ENCODE data around the gene RAPGEF6.

RAPGEF6 gene

GRCh38 chr5:131644822-131645221 is 9.8 kb upstream of the RAPGEF6 start:
- no peak for DNase-seq (ENCODE audit: low read depth)
- no peak overlapping the region for H3K4me3 ChIP-seq (ENCODE audit: low read depth, low read length)
- TF ChIP-seq, protein P1, sequence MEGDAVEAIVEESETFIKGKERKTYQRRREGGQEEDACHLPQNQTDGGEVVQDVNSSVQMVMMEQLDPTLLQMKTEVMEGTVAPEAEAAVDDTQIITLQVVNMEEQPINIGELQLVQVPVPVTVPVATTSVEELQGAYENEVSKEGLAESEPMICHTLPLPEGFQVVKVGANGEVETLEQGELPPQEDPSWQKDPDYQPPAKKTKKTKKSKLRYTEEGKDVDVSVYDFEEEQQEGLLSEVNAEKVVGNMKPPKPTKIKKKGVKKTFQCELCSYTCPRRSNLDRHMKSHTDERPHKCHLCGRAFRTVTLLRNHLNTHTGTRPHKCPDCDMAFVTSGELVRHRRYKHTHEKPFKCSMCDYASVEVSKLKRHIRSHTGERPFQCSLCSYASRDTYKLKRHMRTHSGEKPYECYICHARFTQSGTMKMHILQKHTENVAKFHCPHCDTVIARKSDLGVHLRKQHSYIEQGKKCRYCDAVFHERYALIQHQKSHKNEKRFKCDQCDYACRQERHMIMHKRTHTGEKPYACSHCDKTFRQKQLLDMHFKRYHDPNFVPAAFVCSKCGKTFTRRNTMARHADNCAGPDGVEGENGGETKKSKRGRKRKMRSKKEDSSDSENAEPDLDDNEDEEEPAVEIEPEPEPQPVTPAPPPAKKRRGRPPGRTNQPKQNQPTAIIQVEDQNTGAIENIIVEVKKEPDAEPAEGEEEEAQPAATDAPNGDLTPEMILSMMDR (IDR thresholded peaks at IDR 0.05; ENCODE audit: control insufficient read depth, extremely low read depth, insufficient read depth), result no peak

DNA sequence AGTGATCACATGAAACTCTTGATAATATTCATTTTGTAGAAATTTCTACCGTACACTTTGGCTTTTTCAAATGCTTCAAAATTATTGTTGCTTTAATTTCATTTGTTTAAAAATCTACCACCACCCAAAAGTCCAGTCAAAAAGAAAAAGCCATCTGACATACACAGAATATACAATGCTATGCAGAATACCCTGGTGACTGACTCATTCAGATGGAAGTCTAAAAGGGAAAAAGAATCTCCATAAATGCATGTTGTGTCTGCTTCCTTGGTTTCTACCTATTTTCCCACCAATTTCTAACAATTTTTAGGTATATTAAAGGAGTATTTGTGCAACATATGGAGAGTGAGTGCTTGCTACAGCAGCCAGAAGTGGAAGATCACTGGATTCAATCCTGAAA is 9.3 kb upstream of the RAPGEF6 start:
- no peak overlapping the region for H3K4me3 ChIP-seq (ENCODE audit: low read depth, low read length)
- DNase-seq (ENCODE audit: low read depth), result no peak
- TF ChIP-seq, protein P1 (IDR thresholded peaks at IDR 0.05; ENCODE audit: control insufficient read depth, extremely low read depth, insufficient read depth), result no peak

DNA sequence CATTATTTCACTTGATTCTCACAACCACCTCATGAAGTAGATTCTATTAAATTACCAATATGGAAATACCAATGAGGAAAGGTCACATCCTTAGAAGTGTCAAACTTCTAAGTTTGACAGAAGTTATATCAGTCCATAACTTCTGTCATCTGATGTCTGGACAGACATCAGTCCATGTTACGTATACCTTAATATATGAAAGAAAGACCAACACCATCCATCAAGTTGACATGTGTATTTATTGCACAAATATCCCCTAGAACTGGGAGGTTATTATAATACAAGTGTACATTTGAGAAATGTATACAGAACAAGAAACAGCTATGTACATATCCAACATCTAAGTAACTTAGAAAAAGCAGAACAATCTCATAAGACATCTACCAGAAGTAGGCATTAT is 6.5 kb upstream of the RAPGEF6 start:
- H3K4me3 ChIP-seq (ENCODE audit: low read depth, low read length), result no peak overlapping the region
- DNase-seq (ENCODE audit: low read depth), result no peak
- TF ChIP-seq, protein P1 (IDR thresholded peaks at IDR 0.05; ENCODE audit: control insufficient read depth, extremely low read depth, insufficient read depth), result no peak

DNA sequence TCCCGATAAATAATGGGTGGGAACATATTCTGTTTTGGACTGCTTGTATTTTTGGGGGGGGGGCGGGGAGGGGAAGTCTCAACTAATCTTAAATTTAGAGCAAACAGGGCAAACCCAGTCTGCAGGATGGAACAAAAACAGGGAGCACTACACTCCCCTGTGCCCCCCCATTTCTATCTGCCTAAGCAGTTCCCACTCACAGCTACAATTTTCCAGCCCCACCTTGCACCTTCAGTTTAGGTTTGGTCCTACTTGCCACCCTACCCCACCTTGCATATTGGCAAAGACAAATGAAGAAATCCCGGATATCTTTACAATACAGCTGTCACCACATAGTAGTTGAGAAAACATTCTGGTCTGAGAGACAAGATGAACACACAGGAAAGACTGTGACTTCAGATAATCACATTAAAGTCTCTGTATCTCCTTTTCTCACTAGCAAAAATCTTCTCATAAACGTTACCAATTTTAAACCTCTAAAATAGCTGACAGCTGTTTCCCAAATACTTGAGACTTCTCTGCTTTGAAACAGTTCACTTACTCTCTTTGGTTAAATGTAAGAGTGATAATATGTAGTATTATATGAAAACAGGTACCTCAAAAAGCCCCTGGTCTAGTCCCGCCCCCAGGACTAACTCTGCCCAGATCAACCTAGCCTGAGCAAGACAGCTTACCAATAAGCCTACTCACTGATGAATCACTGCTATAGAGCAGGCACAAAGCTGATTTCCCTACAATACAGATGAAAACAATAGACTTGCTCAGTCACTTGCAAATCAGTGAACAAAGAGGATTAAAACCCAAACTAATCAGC is 5.2 kb upstream of the RAPGEF6 start:
- no peak overlapping the region for H3K4me3 ChIP-seq (ENCODE audit: low read depth, low read length)
- TF ChIP-seq, protein P1 (IDR thresholded peaks at IDR 0.05; ENCODE audit: control insufficient read depth, extremely low read depth, insufficient read depth), result no peak
- DNase-seq (ENCODE audit: low read depth), result no peak

- TF ChIP-seq, protein P1 (IDR thresholded peaks at IDR 0.05; ENCODE audit: control insufficient read depth, extremely low read depth, insufficient read depth), result no peak
- no peak for DNase-seq (ENCODE audit: low read depth)
These were observed 4.1 kb upstream of the RAPGEF6 start for GRCh38 chr5:131639148-131639547.

DNA sequence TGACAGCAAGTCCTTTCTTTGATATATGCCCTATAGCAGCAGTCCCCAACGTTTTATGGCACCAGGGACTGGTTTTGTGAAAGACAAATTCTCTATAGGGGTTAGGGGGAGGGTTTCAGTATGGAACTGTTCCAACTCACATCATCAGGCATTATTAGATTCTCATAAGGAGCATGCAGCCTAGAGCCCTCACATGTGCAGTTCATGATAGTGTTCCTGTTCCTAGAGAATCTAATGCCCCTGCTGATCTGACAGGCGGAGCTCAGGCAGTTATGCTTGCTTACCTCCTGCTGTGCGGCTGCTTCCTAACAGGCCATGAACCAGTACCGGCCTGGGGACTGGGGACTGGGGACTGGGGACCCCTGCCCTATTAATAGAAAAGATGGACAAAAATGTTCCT is 2.7 kb upstream of the RAPGEF6 start:
- TF ChIP-seq, protein P1 (IDR thresholded peaks at IDR 0.05; ENCODE audit: control insufficient read depth, extremely low read depth, insufficient read depth), result no peak
- no peak overlapping the region for H3K4me3 ChIP-seq (ENCODE audit: low read depth, low read length)
- DNase-seq (ENCODE audit: low read depth), result no peak

More at GRCh38 chr5:131639148-131639547, 4.1 kb upstream of the RAPGEF6 start:
- H3K4me3 ChIP-seq (ENCODE audit: low read depth, low read length), result no peak overlapping the region

Measured in LNCaP clone FGC (cell line).